ENCODE data around the gene CRADD.
"Not testable (repeated sequence)": the region's sequence is repeated elsewhere in the genome, so short reads cannot be mapped to it uniquely, and the experiment has no call there.

The CRADD gene

DNA sequence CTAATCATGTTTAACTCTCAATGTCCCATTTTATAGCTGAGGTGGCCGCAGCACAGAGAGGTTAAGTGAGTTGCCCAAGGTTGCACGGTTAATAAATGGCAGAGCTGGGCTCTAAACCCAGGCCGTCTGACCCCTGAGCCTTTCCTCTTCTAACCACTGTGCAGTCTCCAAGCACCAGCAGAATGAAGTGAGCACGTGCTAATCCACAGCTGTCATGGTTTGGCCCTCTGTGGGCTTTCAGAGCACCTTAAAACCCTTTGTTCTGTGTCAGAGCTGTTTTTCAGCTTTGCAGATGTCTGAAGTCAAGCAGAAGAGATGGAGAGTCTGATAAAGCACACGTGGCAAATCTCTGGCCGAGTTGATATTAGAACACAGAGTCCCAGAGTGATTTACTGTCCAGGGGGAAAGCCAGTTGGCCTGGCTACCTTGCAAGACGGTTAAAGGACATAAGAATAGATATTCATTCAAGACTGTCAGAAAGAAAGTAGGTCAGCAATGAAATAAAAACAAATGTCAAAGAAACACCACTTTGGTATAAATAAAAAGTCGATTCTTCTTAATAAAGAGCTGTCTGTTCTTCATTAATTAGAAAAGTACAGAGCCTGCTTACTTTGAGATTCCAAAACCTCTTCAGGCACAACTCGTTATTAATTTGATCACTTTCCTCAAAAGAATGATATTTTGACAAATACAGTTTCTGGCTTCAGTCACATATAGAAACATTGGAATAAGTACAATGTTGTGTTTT lies 107.3 kb downstream of the CRADD start:
- DNase-seq (ENCODE audit: low spot score): peak; percentile 69

DNA sequence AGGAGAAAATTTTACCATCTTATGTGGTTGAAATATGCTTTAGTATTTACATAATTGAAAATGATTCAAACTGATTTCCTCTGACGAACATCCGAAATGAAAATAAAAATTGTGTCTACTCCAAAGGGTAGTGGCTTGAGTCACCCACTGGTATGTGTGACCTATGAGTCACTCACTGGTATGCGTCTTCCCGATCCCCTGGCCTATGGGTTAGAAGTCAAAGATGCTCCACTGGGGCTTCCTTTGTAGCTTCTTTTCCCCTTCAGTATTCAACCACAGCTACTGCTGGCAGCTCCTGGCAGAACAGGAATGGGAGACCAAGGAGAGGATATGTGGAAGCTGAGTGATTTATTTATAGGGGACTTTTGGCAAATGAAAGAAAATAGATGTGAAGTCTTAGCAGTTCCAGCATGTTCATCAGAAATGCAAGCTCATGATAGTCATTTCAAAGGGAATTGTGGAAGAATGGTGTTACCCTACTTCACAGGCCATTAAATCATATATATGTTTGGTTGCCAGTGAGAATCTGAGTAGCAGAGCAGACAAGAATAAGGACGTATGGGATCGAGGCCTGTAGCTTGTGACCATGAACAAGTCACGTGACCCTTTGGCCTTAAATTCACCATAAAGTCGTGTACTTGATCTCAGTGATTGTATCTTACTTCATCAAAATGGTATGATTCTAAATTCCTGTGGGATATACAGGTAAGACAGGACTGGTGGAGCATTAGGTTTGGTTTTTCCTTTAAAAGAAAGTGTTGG lies 108.3 kb downstream of the CRADD start:
- DNase-seq (ENCODE audit: low spot score): no peak

DNA sequence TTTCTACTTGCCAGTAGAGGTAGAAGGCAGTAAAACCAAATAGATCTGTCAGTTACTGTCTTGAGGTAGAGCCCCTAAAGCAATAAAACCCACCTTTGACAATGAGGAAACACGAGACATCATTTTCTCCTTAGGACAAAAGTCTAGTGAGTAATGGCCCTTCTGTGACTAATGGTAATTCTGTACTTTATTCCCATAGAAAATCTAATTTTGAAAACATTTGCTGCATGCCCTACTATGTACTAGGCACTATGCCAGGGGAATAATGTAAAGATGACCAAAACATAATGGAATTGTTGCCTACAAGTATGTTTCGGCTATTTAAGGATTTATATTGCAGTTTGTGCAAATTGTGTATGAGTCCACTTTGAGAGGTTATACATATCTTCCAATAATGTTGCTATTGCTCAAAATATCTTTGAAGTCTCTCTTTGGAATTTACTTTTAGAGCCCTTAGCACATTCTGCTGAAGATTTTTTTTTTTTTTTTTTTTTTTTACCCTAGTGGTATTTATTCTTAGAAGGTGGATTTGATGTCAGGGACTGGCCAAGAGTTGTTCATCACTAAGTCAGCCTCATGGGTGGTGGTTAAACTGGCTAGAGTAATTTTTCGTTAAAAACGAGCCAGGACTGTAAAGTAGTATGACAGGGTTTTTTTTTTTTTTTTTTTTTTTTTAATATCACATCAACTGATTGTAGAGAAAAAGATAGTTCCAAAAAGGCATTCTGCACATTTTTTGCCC lies 109.7 kb downstream of the CRADD start:
- no peak for DNase-seq (ENCODE audit: low spot score)

DNA sequence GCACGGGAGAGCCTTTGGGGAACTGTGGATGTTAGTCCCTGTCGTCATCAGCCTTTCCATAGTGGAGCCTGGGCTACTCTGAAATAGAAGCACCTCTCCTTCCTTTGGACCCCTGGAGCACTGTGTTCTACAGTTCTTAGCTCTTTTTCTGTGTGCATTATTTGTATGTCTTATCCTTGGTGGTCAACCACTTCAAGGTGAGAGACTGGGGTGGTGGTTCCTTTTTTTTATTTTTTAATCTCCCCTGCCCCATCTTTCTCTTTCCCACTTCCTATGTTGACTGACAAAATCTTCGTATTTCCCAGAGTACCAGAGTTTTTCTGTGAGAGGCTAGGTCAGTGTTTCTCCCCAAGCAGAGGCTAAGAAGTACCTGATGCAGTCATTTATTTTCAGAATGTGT lies 111.7 kb downstream of the CRADD start:
- DNase-seq (ENCODE audit: low spot score): no peak

DNA sequence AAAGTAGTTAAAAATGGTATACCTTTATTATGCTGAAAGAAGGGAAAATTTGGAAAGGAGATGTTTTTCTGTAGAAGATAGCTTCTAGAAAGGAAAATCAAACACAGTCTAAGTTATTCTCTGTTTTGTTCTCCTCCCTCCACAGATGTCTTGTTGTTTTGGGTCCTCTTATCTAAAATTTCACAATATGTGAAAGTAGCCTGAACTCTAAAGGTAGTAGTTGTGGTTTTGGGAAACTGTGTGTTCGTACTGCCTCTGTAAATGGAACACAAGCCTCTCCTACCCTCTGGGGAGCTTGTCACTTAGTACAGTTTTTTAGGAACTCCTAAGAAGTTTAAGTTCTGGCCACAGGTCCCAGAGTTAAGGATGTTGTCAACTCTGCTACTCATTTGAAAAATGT lies 112.6 kb downstream of the CRADD start:
- no peak for DNase-seq (ENCODE audit: low spot score)

DNA sequence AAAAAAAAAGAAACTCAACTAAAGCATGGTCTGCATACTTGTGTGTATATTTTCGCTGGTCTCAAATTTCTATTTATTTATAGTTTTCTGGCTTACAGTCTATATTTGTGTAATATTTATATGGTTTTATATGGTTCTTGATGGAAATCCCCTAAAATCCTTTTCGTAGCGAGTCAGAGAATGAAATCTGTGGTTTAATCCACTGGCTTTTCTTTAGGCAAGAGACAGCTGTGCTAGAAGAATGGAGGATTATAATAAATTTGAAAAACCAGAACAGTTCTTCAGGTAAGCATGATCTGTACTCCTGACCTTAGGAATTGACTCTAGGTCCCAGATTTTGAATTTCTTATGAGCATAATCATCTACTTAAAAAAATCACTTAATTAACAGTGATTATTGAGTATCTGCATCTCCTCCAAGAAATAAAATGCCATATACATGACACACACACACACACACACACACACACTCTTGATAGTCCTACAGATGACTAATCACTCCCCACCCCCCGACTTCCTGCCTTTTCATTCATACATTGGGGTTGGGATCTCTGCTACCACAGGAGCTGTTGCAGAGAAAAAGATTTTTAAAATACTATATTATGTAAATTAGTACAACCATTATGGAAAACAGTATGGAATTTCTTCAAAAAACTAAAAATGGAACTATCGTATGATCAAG lies 113.4 kb downstream of the CRADD start:
- DNase-seq (ENCODE audit: low spot score): no peak

DNA sequence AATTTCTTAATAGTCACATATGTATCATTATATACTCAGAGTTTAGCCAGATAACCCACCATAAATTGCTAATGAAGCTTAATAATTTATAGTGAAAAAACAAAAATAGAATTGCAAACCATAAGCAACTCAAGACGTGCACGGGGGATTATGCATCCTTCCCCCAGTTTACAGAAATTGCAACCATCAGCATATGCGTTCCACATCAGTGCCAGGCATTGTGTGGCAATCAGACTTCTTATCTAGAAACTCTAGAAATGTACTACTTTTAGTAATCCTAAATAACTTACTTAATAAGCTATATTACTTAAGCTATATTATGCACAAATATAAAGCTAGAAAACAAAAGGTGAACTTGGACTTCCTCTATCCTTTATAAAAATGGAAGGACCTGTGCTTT lies 115.8 kb downstream of the CRADD start:
- DNase-seq (ENCODE audit: low spot score): no peak

DNA sequence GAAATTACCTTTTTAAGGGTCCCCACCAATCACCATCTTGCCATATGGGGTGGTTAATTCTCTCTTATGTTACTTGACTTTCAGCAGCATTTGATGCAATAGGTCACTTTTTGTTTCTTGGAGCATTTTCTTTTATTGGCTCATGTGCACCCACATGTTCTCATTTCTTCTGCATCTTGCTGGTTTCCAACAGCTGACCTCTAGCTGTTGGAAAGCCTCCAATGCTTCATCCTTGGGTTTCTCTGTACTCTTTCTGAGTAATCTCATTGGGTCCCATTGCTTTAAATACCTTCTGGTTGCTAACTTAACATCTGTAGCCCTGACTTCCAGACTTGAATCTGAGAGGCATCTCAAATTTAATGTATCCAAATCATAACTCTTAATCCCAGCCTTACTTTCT lies 116.8 kb downstream of the CRADD start:
- no peak for DNase-seq (ENCODE audit: low spot score)

DNA sequence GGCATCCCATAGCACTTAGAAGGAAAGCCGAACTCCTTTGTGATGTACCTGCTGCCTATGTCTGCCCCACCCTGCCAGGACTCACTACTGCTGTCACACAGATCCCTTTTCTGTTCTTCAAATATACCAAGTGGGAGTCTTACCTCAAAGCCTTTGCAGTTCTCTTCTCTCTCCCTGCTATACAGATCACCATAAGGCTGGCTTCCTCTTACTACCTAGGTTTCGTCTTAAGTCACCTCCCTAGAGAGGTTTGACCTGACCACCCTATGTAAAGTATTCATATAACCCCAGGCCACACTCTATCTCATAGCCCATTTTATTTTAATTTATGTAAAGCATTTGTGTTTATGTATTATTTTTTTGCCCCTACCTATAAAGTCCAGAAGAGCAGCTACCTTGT lies 117.6 kb downstream of the CRADD start:
- DNase-seq (ENCODE audit: low spot score): no peak

DNA sequence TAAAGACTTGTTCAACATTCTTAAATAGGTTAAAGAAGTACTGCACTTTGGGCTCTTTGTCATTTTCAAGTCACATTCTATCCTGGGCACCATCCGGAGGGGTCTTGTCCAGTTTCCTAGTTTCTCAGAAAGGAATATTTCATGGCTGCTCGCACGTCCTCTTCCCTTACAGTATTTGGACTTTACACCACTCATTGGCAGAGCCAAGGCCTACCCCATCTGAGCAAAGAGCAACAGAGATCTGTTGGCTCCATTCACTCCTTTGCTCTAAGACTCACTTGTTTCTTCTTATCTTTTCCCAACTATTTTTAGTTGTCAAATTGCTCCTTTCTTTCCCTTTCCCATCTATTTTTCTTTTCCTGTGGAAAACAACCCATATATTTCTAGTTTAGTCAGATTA lies 118.2 kb downstream of the CRADD start:
- no peak for DNase-seq (ENCODE audit: low spot score)

DNA sequence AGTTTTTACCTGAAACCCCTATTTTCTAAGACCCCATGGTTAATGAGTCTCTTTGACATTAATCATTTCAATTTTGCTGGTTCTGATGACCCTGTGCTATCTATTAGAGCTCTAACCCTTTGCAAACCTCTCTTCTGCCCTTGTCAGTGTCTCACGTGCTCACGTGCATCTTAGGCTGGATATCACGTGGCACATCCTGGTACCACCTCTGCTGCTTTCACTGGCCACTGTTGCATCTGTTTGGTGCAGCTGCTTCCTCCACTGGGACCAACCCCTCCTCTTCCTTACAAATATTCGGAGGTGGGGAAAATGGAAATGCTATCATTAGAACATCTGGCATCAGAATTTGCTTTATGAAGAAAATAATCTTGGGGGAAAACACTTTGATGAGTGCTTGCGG lies 119.6 kb downstream of the CRADD start:
- DNase-seq (ENCODE audit: low spot score): no peak

DNA sequence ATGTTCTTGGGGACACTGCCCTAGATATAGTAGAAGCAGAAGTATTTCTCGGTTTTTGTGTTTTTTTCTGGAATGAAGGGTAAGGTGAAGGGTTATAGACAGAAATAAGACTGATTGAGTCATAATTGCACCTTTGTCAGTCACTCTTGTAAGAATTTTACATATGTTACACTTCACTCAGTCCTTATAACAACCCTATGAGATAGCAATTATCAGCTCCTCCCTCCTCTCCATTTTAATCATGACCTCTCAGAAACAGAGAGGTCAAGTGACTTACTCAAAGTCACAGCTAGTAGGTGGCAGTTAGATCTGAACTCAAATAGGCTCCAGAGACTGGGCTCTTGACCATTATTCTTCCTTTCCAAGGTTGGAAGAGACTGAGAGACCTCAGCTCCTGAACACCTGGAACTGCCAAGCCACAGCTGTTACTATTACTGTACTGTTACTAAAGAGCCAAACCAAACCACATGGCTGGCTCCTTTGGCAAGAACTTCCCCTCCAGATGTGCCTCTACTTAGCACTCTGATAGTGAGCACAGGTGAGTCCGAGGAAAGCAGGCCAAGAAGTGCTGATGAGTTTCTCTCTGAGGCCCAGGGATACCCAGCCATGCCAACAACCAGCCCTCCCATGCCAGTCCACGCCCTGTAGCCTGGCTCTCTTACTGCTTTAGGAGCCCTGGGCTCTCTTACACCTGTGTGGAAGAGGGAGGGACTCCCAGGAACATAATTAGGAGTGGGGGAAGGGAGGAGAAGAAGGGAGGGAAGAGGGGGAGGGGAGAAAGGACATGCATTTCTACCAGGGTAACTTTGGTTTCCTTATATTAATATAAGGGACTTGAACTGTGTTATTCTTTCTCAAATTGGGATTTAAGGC lies 121.3 kb downstream of the CRADD start:
- no peak for DNase-seq (ENCODE audit: low spot score)

DNA sequence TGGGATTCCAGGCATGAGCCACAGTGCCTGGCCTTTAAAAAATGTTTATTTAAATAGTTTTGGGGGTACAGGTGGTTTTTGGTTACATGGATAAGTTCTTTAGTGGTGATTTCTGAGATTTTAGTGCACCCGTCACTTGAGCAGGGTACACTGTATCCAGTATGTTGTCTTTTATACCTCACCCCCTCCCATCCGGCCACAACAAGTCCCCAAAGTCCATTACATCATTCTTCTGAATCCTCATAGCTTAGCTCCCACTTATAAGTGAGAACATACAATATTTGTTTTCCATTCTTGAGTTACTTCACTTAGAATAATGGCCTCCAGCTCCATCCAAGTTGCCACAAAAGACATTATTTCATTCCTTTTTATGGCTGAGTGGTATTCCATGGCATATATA lies 124.5 kb downstream of the CRADD start:
- not testable (repeated sequence) for DNase-seq (ENCODE audit: low spot score)

DNA sequence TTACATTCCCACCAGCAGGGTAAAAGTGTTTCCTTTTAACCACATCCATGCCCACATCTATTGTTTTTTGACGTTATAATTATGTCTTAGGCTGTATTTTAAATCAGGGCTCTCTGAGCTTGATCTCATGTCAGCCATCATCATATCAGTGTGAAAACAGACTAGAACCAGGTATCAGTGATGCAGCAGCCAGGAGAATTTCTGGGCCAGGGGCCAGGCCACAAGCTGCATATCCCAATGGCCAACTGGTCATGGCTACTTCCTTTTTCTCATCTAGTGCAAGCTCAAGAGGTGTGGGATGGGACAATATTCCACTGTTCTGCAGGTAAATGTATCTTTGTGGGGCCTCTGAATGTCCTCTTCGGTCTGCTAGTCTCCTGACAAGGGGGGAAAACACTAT lies 125.1 kb downstream of the CRADD start:
- DNase-seq (ENCODE audit: low spot score): no peak

DNA sequence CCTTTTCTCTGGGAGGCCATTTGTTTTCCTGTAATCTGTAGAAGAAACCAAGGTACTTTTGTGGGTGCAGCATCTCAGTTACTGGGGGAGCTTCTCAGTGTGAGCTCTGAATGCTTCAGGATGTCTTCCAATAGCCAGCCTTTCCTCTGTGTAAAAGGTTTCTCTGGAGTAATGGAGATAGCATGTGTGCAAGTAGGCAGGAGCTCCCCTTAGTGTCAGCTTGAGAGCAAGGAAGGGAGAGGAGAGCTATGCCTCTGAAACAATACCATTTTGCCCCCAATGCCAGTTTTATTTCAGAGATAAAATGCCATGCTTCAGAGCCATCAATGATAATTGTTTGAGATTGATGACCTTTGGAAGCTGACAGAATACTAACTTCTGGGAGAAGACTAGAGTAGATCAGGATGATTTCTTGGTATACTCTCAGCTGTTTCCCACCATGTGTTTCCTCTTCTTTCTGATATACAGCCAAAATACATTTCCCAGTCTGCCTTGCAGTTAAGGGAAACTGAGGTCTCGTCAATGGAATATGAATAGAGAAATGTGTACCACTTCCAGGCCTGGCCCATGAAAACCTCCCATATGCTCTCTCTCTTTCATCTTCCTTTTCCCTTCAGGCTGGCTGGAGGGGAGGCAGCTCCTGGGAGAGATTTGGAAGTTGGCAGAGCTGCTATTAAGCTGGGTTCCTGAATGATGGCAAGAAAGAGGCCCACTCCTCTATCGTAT lies 125.7 kb downstream of the CRADD start:
- no peak for DNase-seq (ENCODE audit: low spot score)

DNA sequence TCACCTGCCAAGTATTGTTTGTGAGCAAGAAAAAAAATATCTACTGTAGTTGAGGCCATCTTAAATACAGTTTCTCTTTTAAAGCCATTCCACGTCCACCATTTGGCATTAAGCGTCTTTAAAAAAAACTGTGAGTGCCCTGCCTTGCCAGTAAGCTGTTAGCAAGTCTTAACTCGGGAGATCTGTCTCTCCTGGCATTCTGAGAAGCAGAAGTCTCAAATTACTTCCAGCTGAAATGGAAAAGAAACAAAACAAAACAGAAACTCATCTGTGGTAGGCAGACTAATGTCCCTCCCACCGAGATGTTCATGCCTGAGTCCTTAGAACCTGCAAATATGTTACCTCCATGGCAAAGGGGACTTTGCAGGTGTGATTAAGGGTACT lies 126.2 kb downstream of the CRADD start:
- no peak for DNase-seq (ENCODE audit: low spot score)

DNA sequence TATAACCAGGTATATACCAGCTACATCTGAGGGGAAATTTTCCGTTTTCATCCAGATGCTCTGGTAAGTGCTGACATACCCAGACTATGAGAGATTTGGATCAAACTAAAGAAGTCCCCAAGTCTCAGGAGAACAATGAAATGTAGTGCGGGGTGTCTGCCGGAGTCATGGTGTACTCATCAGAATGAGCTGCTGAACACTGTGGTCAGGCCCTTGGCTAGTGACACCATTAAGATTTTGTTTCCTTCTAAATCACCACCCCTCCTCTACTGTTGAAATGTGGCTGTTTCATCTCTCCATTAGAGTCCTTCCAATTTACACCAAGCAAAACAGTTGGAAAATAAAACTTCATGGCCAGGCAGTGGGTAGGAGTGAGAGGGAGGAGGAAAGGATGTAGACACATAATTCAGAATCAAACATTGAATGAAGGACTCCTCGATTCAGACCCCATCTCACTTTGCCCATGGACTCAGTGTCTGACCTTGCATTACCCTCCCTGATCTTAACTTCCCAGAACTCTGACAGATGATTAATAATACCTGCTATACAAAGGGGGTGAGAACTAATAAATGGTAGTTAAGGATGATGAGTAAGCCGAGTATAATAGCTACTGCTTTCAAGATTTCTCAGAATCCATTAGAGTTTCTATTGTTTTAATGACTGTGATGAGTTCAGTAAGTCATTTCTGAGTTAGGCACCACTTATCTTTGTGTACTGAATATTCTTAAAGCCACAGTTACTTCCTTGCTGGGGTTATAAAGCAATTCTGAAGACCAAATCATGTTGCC lies 127.4 kb downstream of the CRADD start:
- DNase-seq (ENCODE audit: low spot score): no peak

DNA sequence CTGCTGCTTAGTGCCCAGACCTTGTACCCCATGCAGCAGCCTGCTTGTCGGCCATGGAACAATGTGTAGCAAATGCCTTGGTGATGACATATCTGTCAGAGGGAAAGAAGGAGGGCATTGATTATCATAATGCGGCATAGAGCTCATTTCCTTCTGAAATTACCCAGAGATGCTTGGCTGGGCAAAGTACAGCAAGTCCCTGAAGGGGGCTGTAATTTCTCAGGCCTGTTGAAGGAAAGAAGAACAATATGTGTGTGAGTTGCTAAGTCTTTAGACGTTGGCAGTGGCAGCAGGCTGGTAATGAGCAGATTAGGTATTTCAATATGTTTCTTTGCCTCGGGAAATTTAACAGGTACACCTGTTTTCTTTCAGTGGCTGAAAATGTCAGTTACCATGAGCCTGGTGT lies 128.6 kb downstream of the CRADD start:
- DNase-seq (ENCODE audit: low spot score): no peak

DNA sequence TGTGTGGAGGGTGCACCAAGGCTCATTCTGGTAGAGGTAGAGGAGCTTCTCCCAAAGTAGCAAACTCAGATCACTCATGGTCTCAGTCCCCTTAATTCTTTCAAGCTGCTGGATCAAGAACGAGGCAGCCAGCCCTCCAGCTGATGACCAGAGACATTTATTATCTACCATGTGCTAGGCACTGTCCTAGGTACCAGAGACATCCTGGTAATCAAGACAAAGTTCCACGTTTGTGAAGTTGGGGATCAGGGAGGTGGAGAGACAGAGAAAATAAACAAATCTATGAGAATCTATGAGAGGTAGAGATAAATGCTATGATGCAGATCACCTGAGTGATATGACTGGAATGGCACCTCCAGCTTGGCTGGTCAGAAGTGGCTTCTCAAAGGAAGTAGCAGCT lies 130.2 kb downstream of the CRADD start:
- no peak for DNase-seq (ENCODE audit: low spot score)

Measured in ecto neural progenitor cell (in vitro differentiated cells).